ENCODE data around the gene WNT1. TPM values are rescaled to one million over a fixed set of nuclear protein-coding genes. Genes with fewer than 3 reads are reported as not detected.

Gene WNT1
- polyA plus RNA-seq, 1 experiment: not detected

GRCh38 chr12:48943221-48943620 is 34.9 kb upstream of the WNT1 start:
- Histone ChIP-seq H3K4me3 (ENCODE audit: low read depth, low read length) (no peak overlapping the region), H3K27me3 (ENCODE audit: control insufficient read depth, insufficient read depth, low read length) (no peaks in the 10 kb centered on the region), H3K36me3 (ENCODE audit: control insufficient read depth, insufficient read depth, low read length) (peaks cover 24% of the 10 kb centered on the region)
- TF ChIP-seq CTCF (IDR thresholded peaks at IDR 0.05; ENCODE audit: insufficient read depth, low read depth, low read length): no peak
- POLR2A ChIA-PET: no interaction called here
- DNase-seq (ENCODE audit: low read depth): no peak
- CTCF ChIA-PET: interaction anchor here (1.1 to 3.1 kb wide), 3 partner anchors 8 to 34 kb away, joined by 3 to 13 read pairs (median 4); partner anchors contain the start of gene WNT1

GRCh38 chr12:48946205-48946604 is 31.9 kb upstream of the WNT1 start:
- Histone ChIP-seq H3K4me3 (ENCODE audit: low read depth, low read length) (no peak overlapping the region), H3K36me3 (ENCODE audit: control insufficient read depth, insufficient read depth, low read length) (peaks cover 5% of the 10 kb centered on the region), H3K27me3 (ENCODE audit: control insufficient read depth, insufficient read depth, low read length) (no peaks in the 10 kb centered on the region)
- POLR2A ChIA-PET: no interaction called here
- CTCF ChIA-PET: interaction anchor here (0.6 to 3.1 kb wide), 7 partner anchors 11 to 131 kb away, joined by 3 to 13 read pairs (median 3); partner anchors contain the start of gene DDX23
- no peak for TF ChIP-seq CTCF (IDR thresholded peaks at IDR 0.05; ENCODE audit: insufficient read depth, low read depth, low read length)
- DNase-seq (ENCODE audit: low read depth): no peak

- POLR2A ChIA-PET: no interaction called here
- Histone ChIP-seq H3K4me3 (ENCODE audit: low read depth, low read length) (no peak overlapping the region), H3K27me3 (ENCODE audit: control insufficient read depth, insufficient read depth, low read length) (no peaks in the 10 kb centered on the region), H3K36me3 (ENCODE audit: control insufficient read depth, insufficient read depth, low read length) (peaks cover 4% of the 10 kb centered on the region; the same call in 1 of the 2 replicates)
- TF ChIP-seq CTCF (IDR thresholded peaks at IDR 0.05; ENCODE audit: insufficient read depth, low read depth, low read length): no peak
- CTCF ChIA-PET: interaction anchor here (0.6 to 2.0 kb wide), 3 partner anchors 11 to 36 kb away, joined by 3 to 9 read pairs (median 3); no protein-coding TSS in a partner anchor
- no peak for DNase-seq (ENCODE audit: low read depth)
Measured at GRCh38 chr12:48946943-48947342, 31.2 kb upstream of the WNT1 start.

GRCh38 chr12:48947727-48948126 is 30.4 kb upstream of the WNT1 start:
- no peak for DNase-seq (ENCODE audit: low read depth)
- ChIA-PET POLR2A (no interaction called here), CTCF (interaction anchor here (1.6 to 2.0 kb wide), 2 partner anchors 10 to 12 kb away, joined by 4 to 9 read pairs; no protein-coding TSS in a partner anchor)
- no peak for TF ChIP-seq CTCF (IDR thresholded peaks at IDR 0.05; ENCODE audit: insufficient read depth, low read depth, low read length)
- Histone ChIP-seq H3K27me3 (ENCODE audit: control insufficient read depth, insufficient read depth, low read length) (no peaks in the 10 kb centered on the region), H3K36me3 (ENCODE audit: control insufficient read depth, insufficient read depth, low read length) (peaks cover 5% of the 10 kb centered on the region), H3K4me3 (ENCODE audit: low read depth, low read length) (no peak overlapping the region)

GRCh38 chr12:48952691-48953090 is 25.4 kb upstream of the WNT1 start:
- peaks cover 2% of the 10 kb centered on the region; the same call in 1 of the 2 replicates for H3K36me3 ChIP-seq (ENCODE audit: control insufficient read depth, insufficient read depth, low read length)
- TF ChIP-seq CTCF (IDR thresholded peaks at IDR 0.05; ENCODE audit: insufficient read depth, low read depth, low read length): no peak
- ChIA-PET POLR2A (no interaction called here), CTCF (interaction anchor here (1.1 to 5.4 kb wide), 3 partner anchors 15 to 99 kb away, joined by 3 to 35 read pairs (median 3); partner anchors contain the start of gene WNT1)
- H3K27me3 ChIP-seq (ENCODE audit: control insufficient read depth, insufficient read depth, low read length): no peaks in the 10 kb centered on the region
- no peak for DNase-seq (ENCODE audit: low read depth)
- no peak overlapping the region for H3K4me3 ChIP-seq (ENCODE audit: low read depth, low read length)
